Uterus (tissue), 2 donors: ENCODE data around the gene CSF3R.
"Not testable (repeated sequence)": the region's sequence is repeated elsewhere in the genome, so short reads cannot be mapped to it uniquely, and the experiment has no call there.

Source experiments
- CTCF ChIP-seq, 4 experiments: fragments of 200-600 bp in 2 of 4; fragments of 450-650 bp in 2 of 4; sonication (generic) in 2 of 4; IDR thresholded peaks; one replicate each; pipeline ENCODE4 v1.5.1; 2016 to 2019; ENCODE audit warnings: antibody characterized with exemption in 4 of 4, mild to moderate bottlenecking in 2 of 4, moderate library complexity in 1 of 4
- POLR2A ChIP-seq, 2 donors: fragments of 450-650 bp; IDR thresholded peaks; one replicate each; pipeline ENCODE4 v1.6.1; 2016; ENCODE audit warnings: antibody characterized with exemption in 2 of 2, mild to moderate bottlenecking in 1 of 2, moderate library complexity in 1 of 2

DNA sequence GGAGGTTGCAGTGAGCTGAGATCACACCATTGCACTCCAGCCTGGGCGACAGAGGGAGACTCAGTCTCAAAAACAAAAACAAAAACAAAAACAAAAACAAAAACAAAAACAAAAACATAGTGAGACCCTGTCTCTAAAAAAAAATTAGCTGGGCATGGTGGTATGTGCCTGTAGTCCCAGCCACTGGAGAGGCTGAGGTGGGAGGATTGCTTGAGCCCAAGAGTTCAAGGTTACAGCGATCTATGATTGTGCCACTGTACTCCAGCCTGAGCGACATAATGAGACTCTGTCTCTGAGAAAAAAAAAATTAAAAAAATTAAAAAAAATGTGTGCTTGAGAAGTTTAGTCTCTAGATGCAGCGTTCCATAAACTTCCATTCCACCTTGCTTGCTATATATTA, 19.2 kb upstream of the CSF3R start:
- TF ChIP-seq CTCF, POLR2A (IDR thresholded peaks at IDR 0.05): not testable (repeated sequence)
